Measurements from ENCODE around the gene APEX1. TPM values are rescaled to one million over a fixed set of nuclear protein-coding genes. Genes with fewer than 3 reads are reported as not detected.

APEX1 gene
- total RNA-seq, 4 donors from 2014 or later: 125 to 134 (median 131) TPM

DNA sequence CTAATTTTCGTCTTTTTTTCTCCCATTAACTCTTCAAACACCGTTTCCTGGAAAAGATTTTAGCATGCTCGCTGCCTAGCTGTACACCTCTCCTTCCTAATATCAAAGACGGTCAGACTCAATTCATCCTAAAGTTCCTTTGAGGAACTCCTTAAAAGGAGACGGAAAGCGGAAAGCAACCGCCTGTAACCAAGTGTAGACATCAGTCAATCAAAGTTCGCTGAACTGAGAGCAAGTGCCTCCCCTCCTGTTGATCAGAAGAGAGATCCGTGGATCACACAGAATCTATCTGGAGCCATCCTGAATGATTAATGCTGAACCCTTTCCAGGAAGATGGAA, 41.3 kb upstream of the APEX1 start:
- H3K4me3 ChIP-seq: peak overlapping the region; percentile 51 to 92 (median 76)
- TF ChIP-seq, protein P1, sequence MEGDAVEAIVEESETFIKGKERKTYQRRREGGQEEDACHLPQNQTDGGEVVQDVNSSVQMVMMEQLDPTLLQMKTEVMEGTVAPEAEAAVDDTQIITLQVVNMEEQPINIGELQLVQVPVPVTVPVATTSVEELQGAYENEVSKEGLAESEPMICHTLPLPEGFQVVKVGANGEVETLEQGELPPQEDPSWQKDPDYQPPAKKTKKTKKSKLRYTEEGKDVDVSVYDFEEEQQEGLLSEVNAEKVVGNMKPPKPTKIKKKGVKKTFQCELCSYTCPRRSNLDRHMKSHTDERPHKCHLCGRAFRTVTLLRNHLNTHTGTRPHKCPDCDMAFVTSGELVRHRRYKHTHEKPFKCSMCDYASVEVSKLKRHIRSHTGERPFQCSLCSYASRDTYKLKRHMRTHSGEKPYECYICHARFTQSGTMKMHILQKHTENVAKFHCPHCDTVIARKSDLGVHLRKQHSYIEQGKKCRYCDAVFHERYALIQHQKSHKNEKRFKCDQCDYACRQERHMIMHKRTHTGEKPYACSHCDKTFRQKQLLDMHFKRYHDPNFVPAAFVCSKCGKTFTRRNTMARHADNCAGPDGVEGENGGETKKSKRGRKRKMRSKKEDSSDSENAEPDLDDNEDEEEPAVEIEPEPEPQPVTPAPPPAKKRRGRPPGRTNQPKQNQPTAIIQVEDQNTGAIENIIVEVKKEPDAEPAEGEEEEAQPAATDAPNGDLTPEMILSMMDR (IDR thresholded peaks at IDR 0.05): peak in 1 of 5 experiments; percentile 4
- TF ChIP-seq POLR2A (IDR thresholded peaks at IDR 0.05) (no peak), EP300 (IDR thresholded peaks at IDR 0.05) (no peak)
- WGBS, 2 donors: 1 to 2% methylated on average over 9 of the region's 9 CpGs
- peak overlapping the region; percentile 75 to 98 (median 90) for H3K27ac ChIP-seq
- no peak for DNase-seq (ENCODE audit: low spot score in 2 of 2)
- H3K36me3 ChIP-seq: no peaks in the 10 kb centered on the region
- H3K27me3 ChIP-seq: no peaks in the 10 kb centered on the region
- H3K9me3 ChIP-seq: no peaks in the 10 kb centered on the region
- peaks cover 0 to 32% (median 13%) of the 10 kb centered on the region in 4 donors for H3K4me1 ChIP-seq

DNA sequence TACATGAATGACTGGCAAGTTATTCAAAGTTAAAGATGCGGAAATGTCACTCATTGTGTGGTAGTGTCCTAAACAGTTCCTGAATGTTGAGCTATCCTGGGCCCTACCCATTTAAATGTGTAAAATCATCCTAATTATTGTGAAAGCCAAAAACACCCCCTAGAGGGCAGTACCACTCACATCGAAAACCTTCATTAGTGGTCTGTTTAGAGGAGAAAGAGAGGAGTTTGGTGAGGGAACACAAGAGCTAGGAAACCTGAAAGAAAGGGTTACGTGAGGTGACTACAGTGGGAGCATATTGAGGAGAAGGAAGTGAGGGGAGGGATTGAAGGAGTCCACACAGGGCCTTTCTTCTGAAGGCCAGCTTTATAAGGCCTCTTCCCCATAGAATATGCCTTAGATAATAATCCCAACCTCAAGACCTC, 39.2 kb upstream of the APEX1 start:
- Histone ChIP-seq H3K27ac (no peak overlapping the region), H3K36me3 (no peaks in the 10 kb centered on the region), H3K9me3 (no peaks in the 10 kb centered on the region), H3K4me1 (peaks cover 0 to 32% (median 13%) of the 10 kb centered on the region in 4 donors), H3K4me3 (no peak overlapping the region), H3K27me3 (no peaks in the 10 kb centered on the region)
- WGBS, 2 donors: 36 to 47% methylated on average over 3 of the region's 3 CpGs
- DNase-seq (ENCODE audit: low spot score in 2 of 2): peak in 1 of 2 donors; percentile 59
- TF ChIP-seq, protein P1 (IDR thresholded peaks at IDR 0.05): peak; percentile 51 to 71 (median 53)
- no peak for TF ChIP-seq POLR2A (IDR thresholded peaks at IDR 0.05)

DNA sequence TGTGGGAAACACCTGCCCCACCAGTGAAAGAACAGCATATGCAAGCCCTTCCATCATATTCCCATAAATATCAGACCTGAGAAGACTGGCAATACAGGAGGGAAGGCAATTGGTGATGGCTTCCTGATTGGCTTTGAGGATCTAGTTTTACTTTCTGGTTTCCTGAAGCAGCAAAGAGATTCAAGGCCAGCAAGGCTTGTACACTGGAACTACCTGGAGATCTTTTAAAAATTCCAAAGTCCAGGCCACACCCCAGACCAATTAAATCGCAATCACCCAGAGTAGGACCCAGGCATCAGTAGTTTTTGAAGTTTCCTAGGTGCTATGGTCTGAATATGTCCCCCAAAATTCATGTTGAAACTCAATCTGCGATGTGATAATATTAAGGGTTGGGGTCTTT, 38.8 kb upstream of the APEX1 start:
- H3K4me3 ChIP-seq: no peak overlapping the region
- TF ChIP-seq, protein P1 (IDR thresholded peaks at IDR 0.05): no peak
- no peak for TF ChIP-seq POLR2A (IDR thresholded peaks at IDR 0.05)
- H3K4me1 ChIP-seq: peaks cover 0 to 28% (median 13%) of the 10 kb centered on the region in 4 donors
- H3K9me3 ChIP-seq: no peaks in the 10 kb centered on the region
- H3K27ac ChIP-seq: no peak overlapping the region
- 92 to 96% methylated on average over 2 of the region's 2 CpGs for WGBS, 2 donors
- H3K27me3 ChIP-seq: no peaks in the 10 kb centered on the region
- no peak for DNase-seq (ENCODE audit: low spot score in 2 of 2)
- H3K36me3 ChIP-seq: no peaks in the 10 kb centered on the region

DNA sequence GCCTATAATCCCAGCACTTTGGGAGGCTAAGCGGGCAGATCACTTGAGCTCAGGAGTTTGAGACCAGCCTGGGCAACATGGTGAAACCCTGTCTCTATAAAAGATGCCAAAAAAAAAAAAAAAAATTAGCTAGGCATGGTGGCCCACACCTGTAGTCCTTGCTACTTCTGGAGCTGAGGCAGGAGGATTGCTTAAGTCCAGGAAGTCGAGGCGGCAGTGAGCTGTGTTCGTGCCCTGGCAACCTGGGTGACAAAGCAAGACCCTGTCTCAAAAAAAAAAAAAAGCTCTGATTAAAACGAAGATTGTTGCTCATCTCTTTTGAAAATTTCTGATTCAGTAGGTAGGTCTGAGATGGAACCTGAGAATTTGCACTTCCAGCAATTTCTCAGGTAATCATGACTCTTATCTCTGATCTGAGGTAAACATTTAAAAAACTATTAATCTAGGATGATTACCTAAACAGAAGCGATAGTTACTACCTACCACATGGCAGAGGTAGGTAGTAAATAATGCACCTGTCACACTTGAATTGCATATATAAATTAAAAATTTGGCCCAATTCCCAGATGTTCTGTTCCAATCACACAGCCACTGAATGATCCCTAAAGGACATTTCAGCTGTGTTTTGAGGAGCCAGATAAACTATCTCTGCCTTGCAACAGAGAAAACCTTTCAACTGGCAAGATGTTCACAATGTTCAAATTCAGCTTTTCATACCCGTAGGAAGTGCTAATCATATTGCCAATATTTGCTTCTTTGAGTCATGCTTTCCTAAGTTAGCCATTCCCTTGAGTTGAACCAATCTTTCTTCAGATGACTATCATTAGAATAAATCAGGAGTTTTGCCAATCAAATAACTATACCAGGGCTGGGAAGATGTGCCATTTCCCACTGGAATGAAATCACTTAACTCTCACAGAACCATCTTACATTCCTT, 37.5 kb upstream of the APEX1 start:
- peaks cover 0 to 15% (median 5%) of the 10 kb centered on the region in 4 donors for H3K4me1 ChIP-seq
- H3K36me3 ChIP-seq: no peaks in the 10 kb centered on the region
- H3K9me3 ChIP-seq: no peaks in the 10 kb centered on the region
- whole genome bisulfite sequencing, 2 donors: 68 to 85% methylated on average over 7 of the region's 7 CpGs
- no peak overlapping the region for H3K4me3 ChIP-seq
- no peaks in the 10 kb centered on the region for H3K27me3 ChIP-seq
- TF ChIP-seq, protein P1 (IDR thresholded peaks at IDR 0.05): no peak
- TF ChIP-seq EP300 (IDR thresholded peaks at IDR 0.05): no peak
- no peak for TF ChIP-seq POLR2A (IDR thresholded peaks at IDR 0.05)
- H3K27ac ChIP-seq: no peak overlapping the region
- DNase-seq (ENCODE audit: low spot score in 2 of 2): no peak

DNA sequence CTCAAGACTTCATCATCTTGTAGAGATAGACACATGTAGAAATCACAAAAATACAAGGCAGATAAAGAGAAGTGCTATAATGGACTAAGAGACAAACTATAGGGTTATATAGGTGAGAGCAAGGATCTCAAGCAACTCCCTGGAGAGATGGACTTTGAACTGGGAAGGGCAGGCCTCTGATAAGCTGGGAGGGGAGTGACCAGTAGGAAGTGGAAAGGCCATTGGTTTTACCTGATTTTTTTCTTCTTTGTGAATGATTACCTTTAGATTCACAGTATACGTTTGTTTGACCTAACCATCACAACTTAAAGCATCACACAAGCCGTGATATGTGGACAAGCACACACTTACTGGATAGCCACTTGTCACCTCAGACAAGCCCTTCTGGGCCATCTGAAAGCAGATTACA, 36.5 kb upstream of the APEX1 start:
- Histone ChIP-seq H3K4me1 (peaks cover 0 to 14% (median 5%) of the 10 kb centered on the region in 4 donors), H3K9me3 (no peaks in the 10 kb centered on the region), H3K27ac (no peak overlapping the region), H3K36me3 (no peaks in the 10 kb centered on the region), H3K4me3 (no peak overlapping the region), H3K27me3 (no peaks in the 10 kb centered on the region)
- no peak for DNase-seq (ENCODE audit: low spot score in 2 of 2)
- no peak for TF ChIP-seq EP300 (IDR thresholded peaks at IDR 0.05)
- no peak for TF ChIP-seq POLR2A (IDR thresholded peaks at IDR 0.05)
- TF ChIP-seq, protein P1 (IDR thresholded peaks at IDR 0.05): no peak
- WGBS, 2 donors: 91% methylated on average over 2 of the region's 2 CpGs

Measured in tibial nerve (tissue), 4 donors.